ENCODE measurements around the gene CYTH4. TPM values are rescaled to one million over a fixed set of nuclear protein-coding genes. Genes with fewer than 3 reads are reported as not detected.
"Not testable (repeated sequence)": the region's sequence is repeated elsewhere in the genome, so short reads cannot be mapped to it uniquely, and the experiment has no call there.

Gene CYTH4
- 0.07 TPM in 1 of 2 replicates, not detected in the other for total RNA-seq

GRCh38 chr22:37282385-37282677 lies at the start of gene CYTH4:
CYTH4 (plus strand) TSS chr22:37282508; CDS start chr22:37282570, 62 bp downstream.
- no peak for DNase-seq (ENCODE audit: low read depth)
- TF ChIP-seq CTCF (conservative IDR thresholded peaks at IDR 0.05; ENCODE audit: low read depth, low read length) = no peak
- H3K4me3 ChIP-seq (ENCODE audit: low read depth, low read length) = no peak within 1 kb of the TSS

GRCh38 chr22:37233371-37233750 lies 48.9 kb upstream of the CYTH4 start:
- not testable (repeated sequence) for DNase-seq (ENCODE audit: low read depth); H3K4me3 ChIP-seq (ENCODE audit: low read depth, low read length)

GRCh38 chr22:37233751-37234631 lies 48.3 kb upstream of the CYTH4 start:
- DNase-seq (ENCODE audit: low read depth) = no peak
- no peak for TF ChIP-seq CTCF (conservative IDR thresholded peaks at IDR 0.05; ENCODE audit: low read depth, low read length)

GRCh38 chr22:37234736-37235711 lies 47.3 kb upstream of the CYTH4 start:
- no peak for DNase-seq (ENCODE audit: low read depth)
- H3K4me3 ChIP-seq (ENCODE audit: low read depth, low read length) = no peak overlapping the region
- TF ChIP-seq CTCF (conservative IDR thresholded peaks at IDR 0.05; ENCODE audit: low read depth, low read length) = no peak

More at GRCh38 chr22:37233751-37234631, 48.3 kb upstream of the CYTH4 start:
- no peak overlapping the region for H3K4me3 ChIP-seq (ENCODE audit: low read depth, low read length)

GRCh38 chr22:37235897-37236607 lies 46.3 kb upstream of the CYTH4 start:
- DNase-seq (ENCODE audit: low read depth) = no peak
- TF ChIP-seq CTCF (conservative IDR thresholded peaks at IDR 0.05; ENCODE audit: low read depth, low read length) = no peak
- H3K4me3 ChIP-seq (ENCODE audit: low read depth, low read length) = no peak overlapping the region

GRCh38 chr22:37237371-37238268 lies 44.7 kb upstream of the CYTH4 start:
- no peak overlapping the region for H3K4me3 ChIP-seq (ENCODE audit: low read depth, low read length)
- DNase-seq (ENCODE audit: low read depth) = no peak
- TF ChIP-seq CTCF (conservative IDR thresholded peaks at IDR 0.05; ENCODE audit: low read depth, low read length) = no peak
